Midbrain (tissue), 1 donor: ENCODE results near the gene MRPL4.

ENCODE experiments used
- DNase-seq: peaks from one replicate; lab custom pipeline; 2025; lab: John Stamatoyannopoulos, UW

Gene MRPL4

DNA sequence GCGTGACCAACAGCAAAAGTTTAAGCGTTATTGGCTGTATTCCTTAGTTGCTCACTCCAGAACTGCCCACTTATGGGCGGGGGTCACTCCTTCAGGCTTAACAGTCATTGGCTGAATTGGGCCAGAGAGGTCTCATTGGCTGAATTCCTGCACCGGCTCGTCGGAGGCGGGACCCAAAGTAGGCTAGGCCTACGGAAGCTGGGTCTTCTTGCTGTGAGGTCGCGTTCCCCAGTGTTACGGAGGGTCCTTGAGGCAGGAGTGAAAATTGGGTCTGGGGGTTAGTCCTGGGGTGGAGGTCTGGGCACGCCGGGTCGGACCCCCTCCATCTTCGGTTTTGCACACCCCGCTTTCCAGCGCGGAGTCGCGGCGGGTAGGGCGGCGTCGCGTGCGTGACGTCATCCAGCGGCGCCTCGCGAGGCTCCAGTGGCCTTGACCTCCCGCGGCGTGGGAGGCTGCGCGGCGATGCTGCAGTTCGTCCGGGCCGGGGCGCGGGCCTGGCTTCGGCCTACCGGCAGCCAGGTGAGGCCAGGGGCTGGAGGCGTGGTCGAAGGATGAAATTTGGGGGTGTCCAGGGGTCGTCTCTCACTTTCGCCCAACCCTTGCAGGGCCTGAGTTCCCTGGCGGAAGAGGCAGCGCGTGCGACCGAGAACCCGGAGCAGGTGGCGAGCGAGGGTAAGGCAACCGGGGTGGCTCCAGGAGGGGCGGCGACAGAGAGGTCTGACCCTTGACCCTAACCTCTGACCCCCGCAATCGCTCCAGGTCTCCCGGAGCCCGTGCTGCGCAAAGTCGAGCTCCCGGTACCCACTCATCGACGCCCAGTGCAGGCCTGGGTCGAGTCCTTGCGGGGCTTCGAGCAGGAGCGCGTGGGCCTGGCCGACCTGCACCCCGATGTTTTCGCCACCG, at the start of gene MRPL4:
Gene MRPL4 (plus strand): TSS at position 423 of the 903 bp plus-strand sequence. CDS start 40 bp downstream, at position 463.
- DNase-seq = peak; percentile 99

DNA sequence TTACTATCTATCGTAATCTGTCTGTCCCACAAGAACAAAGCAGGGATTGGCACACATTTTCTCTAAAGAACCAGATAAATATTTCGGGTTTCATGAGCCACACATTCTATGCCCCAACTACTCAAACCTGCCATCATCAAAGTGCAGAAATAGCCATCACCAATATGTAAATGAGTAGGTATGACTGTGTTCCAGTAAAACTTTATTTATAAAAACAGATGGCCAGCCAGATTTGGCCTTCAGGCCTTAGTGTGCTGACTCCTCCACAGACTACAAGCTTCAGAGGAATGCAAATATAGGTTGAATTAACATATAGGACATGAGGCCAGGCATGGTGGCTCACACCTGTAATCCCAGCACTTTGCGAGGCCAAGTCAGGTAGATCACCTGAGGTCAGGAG, 48.3 kb upstream of the MRPL4 start:
- no peak for DNase-seq

DNA sequence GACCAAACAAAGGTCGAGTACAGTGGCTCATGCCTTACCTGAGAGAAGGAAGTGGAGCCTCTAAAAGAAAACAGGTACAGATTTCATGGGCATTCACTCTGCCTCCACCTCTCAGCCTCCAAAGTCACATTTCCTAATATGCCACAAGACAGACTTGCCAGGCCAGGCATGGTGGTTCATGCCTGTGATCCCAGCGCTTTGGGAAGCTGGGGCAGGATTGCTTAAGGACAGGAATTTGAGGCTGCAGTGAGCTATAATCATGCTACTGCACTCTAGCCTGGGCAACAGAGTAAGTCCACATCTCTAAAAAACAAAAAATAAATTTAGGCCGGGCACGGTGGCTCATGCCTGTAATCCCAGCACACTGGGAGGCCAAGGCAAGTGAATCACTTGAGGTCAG, 46.4 kb upstream of the MRPL4 start:
- no peak for DNase-seq

DNA sequence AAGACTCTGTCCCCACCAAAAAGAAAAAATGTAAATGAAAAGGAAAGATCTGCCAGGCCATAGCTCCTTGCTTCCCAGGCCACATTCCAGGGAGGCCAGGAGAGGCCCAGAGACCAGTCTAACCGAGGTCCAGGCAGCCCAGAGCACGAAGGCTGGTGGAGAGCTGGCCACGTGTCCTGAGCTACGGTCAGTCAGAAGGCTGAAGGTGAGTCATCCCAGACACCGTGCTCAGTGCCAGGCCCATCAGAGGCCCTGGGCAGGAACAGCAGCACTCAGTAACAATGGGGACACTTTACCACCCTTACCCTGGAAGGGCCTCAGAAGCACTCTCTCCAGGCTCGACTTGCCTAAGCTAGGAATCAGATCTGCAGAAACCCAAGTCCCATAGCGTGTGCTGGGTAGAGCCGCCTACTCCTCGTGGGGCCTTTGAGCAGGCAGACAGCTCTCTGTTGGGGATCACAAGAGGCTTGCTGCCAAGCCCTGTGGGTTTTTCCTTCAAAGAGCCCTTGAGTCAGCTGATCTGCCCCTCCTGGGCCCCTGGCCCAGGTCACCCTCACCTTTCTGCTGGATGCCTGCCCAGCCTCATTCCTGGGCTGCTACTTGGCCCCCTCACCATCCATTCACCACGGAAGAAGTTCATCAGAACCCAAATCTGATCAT, 45.7 kb upstream of the MRPL4 start:
- DNase-seq = no peak

DNA sequence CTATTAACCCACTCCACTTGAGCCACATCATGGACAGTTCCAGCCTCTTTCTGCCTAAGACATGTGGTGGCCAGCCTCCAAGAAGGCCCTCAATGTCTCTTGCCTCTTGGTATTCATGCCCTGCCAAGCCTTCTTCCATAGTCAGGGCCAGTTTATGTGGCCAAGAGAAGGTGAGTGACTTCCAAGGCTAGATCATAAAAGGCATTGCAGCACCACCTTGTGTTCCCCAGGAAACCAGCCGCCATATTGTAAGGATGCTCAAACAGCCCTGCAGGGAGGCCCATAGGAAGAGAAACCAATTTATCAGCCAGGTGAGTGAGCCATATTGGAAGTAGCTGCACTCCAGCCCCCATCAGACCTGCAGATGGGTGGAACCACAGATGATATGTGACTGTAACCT, 45.0 kb upstream of the MRPL4 start:
- no peak for DNase-seq

DNA sequence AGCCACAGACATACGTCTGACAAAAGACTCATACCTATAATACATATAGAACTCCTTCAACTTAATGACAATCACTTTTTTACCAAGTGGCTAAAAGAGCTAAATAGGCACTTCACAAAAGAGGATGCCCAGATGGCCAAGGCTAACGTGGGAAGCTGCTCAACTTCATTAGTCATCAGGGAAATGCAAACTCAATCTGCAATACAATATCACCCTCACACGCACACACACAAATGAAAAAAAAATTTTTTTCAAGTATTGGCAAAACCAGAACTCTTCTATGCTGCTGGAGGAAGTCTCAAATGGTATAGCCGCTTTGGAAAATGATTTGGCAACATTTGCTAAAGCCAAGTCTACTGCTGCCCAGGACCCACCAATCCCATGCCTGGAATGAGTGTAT, 42.7 kb upstream of the MRPL4 start:
- no peak for DNase-seq

DNA sequence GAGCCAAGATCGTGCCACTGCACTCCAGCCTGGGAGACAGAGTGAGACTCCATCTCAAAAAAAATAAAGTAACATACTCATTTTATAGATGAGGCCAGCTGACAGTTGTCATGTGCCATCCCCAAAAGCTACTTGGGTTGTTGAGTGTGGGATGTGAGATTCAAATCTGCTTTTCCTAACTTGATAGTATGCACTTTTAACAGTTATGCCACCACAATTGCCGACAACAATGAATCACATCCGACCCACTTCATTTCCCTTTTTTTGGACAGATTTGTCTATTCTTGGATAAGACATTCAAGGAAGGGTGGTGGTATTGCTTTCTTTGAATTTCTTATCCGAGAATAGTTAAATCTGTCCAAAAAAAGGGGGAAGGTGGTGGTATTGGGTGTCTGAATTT, 41.0 kb upstream of the MRPL4 start:
- DNase-seq = no peak

DNA sequence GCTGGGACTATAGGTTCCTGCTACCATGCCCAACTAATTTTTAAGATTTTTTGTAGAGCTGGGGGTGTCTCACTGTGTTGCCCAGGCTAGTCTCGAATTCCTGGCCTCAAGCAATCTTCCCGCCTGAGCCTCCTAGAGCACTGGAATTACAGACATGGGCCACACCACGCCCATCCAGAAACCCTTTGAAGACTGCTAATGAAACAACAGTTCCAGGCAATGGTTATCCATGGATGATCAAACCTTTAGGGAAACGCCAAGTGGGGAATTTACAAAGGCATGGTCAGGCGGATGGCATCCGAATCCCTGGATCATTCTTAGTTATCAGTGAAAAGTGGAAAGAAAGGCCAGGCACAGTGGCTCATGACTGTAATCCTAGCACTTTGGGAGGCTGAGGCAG, 40.3 kb upstream of the MRPL4 start:
- DNase-seq = no peak

DNA sequence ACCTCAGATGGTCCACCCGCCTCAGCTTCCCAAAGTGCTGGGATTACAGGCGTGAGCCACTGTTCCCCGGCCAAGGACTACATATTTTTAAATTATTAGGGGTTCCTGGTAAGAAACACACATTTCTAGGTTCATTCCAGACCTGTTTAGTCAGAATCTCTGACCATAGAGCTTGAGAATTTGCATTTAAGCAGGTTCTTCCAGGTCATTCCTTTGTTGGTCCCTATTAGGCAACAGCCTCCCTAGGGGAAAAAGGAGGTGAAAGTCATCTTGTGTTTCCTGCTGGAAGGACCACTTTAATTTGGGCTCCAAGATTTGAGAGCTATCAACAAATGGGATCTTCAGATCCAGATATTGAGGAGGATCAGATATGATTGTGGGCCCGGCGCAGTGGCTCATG, 37.2 kb upstream of the MRPL4 start:
- DNase-seq = no peak

DNA sequence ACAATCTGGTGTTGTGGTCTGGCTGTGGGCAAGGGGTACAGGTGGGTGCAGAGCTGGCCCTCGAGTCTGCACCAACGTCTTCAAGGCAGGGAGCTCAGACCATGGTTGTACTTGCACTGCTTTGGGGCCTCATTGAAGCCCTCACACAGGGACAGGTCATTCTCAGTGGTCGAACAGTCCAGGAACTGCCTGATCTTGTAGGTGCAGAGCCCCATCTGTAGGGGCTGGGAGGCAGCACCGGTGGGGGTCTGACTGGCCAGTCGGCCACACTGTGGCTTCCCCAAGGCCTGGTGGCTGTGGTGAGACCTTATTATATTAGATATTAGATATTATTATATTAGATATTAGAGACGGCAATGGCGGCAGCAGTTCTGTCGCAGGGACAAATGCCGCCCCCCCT, 34.9 kb upstream of the MRPL4 start:
- DNase-seq = no peak

DNA sequence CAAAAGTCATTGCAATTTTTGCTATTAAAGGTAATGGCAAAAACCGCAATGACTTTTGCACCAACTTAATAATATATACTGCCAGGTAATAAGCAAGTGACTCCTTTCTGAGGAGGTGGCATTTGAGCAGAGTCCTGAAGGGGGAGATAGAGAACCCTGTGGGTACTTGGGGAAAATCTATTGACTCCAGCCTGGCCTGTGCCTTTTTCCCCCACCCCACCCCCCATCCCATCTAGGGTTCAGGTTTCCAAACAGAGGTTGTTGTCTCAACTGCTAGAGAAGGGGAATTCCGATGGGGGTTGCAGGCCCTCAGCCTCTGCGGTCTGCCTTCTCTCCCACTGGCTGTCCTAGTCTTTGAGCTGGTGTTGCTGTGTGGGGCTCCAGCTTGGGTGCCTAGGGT, 32.3 kb upstream of the MRPL4 start:
- DNase-seq = no peak

DNA sequence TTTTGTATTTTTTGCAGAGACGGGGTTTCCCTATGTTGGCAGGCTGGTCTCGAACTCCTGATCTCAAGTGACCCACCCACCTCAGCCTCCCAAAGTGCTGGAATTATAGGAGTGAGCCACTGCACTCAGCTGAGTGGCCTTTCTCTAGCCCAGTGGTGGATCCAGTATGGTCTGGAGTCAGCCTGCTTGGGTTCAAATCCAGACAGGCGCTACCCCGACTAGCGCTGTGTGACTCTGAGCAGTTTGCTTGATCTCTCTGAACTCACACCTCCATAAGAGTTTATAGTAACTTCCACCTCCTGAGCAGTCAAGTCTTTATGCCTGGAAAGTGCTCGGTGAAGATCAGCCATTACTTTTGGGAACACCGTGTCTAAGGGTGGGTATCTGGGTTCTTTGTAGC, 31.3 kb upstream of the MRPL4 start:
- no peak for DNase-seq

DNA sequence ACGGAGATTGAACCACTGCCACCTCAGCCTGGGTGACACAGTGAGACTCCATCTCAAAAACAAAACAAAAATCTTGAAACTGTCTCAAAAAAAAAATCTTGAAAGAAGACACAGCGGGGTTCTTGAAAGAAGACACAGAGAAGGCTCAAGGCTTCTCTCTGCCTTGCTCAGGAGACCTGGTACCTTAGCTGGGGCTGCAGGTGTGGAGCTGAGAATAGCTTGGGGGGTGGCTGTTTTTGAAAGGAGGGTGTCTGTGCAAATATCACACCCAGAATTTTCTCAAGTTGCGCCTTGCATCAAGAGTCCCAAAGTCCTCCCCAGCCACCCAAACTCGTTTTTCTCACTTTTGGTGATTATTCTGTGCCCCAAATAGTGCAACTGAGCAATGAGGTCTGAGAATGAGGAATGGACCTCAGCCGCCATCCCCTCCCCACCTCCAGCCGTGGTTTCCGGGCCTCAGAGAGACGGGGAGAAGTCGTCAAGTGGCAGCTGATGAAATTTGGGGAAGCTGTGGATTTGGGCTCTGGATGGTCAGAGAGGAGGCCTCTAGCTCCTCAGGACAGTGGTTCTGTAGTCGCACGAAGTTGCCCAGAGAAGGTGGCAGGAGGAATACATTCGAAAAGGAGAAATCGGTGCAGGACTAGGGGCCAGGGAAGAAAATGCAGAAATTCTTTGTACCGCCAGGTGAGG, 29.7 kb upstream of the MRPL4 start:
- DNase-seq = no peak

DNA sequence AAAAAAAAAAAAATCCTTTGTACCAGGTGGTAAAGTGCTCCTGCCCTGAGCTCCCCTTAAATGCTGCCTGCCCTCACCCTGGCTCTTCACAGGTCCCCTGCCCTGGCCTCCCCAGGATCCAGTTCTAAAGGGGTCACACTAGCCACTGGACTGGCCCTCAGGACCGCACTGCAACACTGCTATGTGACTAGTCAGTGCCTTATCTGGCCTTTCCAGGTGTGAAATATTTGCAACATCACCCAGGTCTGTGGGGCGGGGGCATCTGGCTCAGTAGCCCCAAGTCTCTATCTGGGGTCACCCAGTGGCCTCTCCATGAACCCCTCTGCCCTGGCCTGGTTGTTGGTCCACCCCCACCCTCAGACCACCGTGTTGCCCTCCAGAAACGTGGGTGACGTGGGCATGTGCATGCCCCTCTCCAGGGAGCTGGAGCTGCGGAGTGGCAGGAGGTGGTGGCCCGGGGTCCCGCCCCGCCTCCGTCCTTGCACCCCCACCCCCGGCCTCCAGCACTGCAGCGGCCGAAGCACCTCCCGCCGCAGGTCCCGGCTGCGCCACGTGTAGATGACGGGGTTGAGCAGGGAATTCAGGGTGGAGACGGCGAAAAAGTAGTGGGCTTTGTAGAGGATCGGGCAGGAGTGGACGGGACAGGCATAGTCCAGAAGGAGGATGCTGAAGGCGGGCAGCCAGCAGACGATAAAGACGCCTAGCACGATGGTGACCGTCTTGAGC, 28.4 kb upstream of the MRPL4 start:
- DNase-seq = no peak

DNA sequence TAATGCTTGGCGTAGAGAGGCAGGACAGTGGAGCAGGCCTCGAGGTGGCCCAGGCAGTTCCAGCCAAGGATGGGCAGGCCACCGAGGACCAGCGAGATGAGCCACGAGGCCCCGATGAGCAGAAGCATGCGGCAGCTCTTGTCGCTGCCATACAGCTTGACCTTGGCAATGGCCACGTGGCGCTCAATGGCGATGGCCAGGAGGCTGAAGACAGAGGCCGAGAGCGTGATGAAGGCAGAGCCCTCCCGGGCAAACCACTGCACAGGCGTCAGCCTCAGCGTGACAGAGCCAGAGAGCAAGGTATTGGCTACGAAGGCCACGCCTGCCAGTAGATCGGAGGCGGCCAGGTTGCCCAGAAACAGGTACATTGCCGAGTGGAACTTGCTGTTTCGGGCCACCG, 27.7 kb upstream of the MRPL4 start:
- no peak for DNase-seq

DNA sequence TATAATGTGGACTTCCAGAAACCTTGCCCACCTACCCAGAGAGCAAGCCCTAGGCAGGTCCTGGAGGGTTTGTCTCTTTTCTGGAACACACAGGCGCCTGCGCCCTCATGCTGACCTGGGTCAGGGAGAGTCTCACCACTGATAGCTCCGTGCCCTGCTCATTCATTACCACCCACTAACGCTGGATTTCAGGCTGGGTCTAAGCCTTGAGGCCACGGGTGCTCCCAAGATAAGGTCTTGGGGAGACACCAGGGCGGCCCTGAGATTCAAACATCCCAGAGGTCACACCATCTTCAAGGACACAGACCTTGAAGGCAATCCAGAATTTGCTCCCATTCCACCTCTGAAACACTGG, 26.0 kb upstream of the MRPL4 start:
- no peak for DNase-seq

DNA sequence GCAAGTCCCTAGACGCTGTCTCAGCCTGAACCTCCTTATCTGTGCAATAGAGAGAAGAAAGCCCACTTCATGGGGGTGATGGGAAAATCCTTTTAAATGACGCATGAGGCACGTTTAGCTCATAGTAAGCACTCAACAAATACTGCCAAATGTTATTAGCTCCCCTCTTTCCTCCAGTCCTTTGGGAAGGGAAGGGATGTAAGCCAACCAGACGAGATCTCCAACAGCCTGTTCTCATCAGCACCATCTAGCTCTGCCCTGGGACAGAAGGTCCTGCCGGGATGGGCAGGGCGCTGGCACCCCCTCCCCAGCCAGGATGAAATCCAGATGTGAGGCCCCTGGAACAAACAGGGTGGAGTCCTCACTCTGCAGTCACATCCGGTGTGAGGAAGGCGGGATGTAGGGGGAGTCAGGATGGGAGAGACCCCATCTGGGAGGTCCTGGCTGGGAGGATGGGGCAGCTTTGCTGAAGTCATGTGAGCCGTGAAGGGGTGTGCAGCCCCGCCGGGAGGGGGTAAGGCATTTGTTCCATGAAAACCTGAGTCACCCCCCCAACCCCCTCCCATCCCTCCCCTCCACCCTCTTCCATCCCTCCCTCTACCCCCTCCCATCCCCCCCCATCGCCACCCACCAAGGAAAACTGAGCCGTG, 25.5 kb upstream of the MRPL4 start:
- DNase-seq = no peak

DNA sequence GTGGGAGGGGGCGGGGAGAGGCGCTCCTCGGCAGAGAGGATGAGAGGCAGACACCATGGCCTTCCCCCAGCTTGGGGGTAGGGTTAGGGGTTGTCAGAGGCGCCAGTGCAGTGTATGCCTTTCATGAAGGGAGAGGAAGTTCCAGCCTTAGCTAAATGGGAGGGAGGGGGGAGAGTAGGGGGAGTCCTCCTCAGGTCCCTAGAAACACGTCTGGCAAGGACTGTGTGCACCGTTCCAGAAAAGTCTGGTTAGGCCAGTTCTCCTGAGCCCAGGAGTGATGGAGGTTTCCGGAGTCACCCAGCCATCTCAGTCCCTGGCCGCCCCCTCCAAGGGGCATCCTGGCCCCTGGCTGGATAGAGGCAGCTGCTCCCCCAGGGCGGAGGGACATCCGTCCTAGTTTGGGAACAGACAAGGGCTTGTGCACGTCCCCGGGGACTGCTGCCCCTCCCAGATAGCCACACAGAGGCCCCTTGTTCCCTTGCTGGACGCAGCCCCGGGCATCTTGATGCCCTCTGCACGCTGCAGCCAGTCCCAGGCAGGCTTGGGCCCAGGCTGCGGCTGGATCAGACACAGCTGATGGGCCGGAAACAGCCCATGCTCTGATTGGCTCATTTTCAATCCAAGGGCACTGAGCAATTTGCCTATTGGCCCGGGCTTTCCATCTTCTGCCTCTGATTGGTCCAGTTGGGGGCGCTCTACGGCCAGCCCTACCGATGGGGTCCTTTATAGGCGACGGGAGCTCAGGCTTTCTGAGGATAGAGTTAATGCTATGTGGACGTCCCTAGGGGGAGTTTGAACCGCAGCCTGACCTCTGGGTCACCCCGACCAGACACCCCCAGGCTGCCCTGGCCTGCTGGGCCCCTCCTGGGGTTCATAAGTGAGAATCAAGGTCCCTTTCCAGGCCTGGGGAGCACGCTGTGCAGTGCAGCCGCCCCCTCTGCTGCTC, 24.7 kb upstream of the MRPL4 start:
- peak; percentile 92 for DNase-seq

DNA sequence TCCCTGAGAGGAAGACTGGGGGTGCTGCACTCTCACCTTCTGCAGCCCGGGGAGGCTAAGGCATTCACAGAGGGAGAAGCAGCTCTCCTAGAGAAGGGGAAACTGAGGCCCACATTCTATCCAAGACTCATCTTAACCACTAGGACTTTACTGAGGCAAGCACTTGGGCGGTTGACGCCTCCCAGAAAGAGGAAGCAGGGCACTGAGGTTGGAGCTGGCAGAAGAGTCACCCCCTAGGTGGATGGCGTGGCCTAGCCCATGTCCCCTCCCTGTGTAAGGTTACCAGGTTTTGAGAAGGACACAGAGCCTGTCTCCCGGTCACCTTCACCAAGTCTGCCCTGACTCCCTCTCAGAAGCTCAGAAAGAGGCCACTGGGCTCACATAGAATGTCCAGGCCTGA, 23.6 kb upstream of the MRPL4 start:
- DNase-seq = no peak

DNA sequence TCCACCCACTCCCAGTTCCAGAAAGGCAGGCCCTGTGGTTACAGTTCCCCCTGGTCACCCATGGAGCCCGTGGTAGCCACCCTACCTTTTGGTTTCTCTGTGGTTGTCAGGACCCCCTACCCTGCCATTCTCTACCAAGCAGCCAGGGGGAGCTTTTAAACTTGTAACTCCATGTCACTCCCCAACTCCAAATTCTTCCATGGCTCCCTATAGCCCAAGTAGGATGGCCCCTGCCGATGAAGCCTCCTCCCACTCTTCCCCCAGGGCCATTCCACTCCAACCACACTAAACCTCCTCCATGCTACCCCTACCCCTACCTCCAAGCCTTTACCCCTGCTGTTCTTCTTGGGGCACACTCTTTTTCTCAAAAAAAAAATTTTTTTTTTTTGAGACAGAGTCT, 23.1 kb upstream of the MRPL4 start:
- no peak for DNase-seq
